Fibroblast of peridontal ligament (primary cell): ENCODE measurements around the gene SIAH3.

Experiments
- DNase-seq: peaks from one replicate; pipeline ENCODE4 v3.0.0-alpha.2; 2010; ENCODE audit errors: extremely low read depth

Gene SIAH3

DNA sequence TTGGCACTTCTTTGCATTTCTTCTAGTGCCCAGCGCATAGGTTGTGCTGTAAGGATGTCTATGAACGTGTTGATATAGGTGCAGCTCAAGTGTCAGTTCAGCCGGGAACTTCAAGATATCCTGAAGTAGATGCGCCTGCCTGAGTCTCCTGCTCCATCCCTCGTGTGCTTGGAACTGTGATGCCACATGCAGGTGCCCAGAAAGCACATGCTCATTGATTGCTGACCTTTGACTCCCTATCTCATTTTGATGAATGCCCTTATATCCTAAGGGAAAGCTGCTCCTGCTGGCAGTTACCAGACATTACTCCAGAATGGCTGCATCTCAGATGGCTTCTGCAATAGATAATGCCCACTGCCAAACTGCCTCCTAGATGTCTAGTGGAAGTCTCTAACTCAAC lies 108.6 kb downstream of the SIAH3 start:
- no peak for DNase-seq

DNA sequence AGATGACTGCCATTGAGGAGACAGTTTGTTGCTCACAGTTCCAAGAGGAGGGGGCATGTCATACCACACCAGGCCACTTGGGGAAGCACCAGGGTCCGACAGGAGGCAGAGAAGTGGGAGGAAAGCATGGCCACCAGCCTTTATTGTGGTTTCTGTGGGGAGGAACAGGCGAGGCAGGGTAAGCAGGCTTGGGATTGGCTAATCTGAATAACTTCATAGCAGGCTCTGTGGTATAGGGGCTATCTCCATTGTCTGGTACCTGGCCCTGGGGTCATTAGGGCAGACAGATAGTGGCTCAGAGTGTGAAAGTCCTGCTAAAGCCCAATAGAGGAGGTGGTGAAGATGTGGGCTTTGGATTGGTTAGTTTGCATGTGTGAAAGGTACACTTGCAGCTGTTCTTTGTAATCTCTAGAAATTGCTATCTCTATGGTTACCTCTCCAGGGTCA lies 114.0 kb downstream of the SIAH3 start:
- DNase-seq: no peak

DNA sequence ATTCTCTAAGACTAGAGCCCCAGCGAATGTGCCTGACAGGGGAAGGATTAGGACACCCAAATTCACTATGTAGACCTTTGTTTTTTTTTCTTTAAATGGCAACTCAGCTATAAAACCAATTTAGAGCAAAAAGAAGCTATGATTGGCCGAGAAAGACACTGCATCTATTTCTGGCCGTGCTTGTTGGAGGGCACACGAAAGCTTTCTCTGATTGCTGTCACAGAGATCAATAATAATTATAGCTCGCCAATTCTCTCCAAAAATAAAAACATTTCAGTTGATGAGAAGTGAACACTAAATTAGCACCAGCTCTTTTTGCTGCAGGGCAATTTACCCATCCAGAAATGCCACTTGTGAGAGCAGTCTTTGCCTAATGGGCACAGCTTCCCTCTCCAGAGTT lies 118.2 kb downstream of the SIAH3 start:
- no peak for DNase-seq

DNA sequence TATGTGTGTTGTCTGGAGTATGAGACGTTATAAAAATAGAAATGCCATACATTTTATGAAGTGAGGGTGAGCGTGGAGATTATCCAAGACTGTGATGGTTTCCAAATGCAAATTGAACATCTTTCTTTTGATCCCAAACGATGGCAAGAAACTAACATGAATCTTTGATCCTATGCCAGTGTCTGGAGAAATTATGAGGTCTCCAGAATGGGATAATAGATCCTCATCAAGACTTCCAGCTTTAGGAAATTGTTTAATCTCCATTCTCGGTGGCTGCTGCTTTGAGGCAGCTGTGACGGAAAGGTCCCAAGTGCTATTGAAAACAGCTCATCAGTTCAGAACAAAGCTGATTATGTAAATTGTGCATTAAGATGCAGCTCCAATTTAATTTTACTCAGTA lies 118.6 kb downstream of the SIAH3 start:
- DNase-seq: no peak

DNA sequence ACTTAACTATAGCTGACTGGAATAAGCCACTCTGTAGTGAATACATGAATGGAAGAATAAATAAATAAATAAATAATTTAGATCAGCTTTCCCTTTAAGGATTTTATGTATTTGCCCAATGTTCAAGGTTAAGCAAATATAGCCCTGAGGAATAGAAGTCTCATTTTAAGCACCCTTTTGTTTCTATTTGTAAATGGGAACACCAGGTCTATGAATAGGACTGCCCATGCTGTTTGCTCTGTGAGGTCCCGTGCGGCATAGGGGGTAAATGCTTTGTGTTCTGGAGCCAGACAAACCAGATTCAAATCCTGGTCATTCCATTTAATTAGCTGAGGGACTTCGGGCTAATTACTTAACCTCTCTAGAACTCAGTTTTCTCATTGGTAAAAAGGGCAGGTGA lies 120.1 kb downstream of the SIAH3 start:
- no peak for DNase-seq

DNA sequence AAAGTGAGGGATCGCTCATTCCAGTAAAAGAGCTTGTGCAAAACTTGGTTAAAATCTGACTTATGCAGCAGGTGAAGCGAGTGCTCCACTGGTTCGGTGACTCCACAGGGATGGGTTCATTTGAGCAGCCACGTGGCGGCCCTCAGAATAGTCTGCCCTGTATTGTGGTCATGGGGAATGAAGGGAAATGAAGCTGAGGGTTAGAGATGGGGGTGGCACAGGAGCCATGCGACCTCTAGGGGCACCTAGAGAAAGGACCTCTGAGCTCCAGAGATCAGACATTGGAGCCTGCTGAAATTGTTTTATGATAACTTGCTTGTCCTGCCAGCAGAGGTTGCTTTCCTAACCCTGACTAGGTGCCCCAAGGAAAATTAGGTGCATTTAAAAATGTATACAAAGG lies 122.8 kb downstream of the SIAH3 start:
- no peak for DNase-seq
